K562 (cell line): Measurements from ENCODE around the gene SCAMP3. TPM values are rescaled to one million over a fixed set of nuclear protein-coding genes. Genes with fewer than 3 reads are reported as not detected.

Source experiments
- ARID3A ChIP-seq: IDR thresholded peaks from 2 replicates; pipeline ENCODE4 v1.6.1; 2012; ENCODE audit warnings: low read depth, low read length, improper control_type of control experiment, borderline replicate concordance
- E2F1 ChIP-seq: sonication (generic); formaldehyde crosslinking; IDR thresholded peaks from 2 replicates; pipeline ENCODE4 v1.8.1; 2023; ENCODE audit warnings: mild to moderate bottlenecking, missing genetic modification reagents, moderate library complexity
- KAT7 ChIP-seq: sonication (generic); formaldehyde crosslinking; IDR thresholded peaks from 2 replicates; pipeline ENCODE4 v1.8.0; 2022; ENCODE audit warnings: missing genetic modification reagents, mild to moderate bottlenecking, borderline replicate concordance
- KHSRP ChIP-seq: fragments of 450-650 bp; IDR thresholded peaks from 2 replicates; pipeline ENCODE4 v1.6.1; 2017
- MIER1 ChIP-seq: fragments of 450-650 bp; IDR thresholded peaks from 2 replicates; pipeline ENCODE4 v1.6.1; 2016; ENCODE audit warnings: antibody characterized with exemption, mild to moderate bottlenecking, low read depth
- MTA3 ChIP-seq: fragments of 450-650 bp; formaldehyde crosslinking; IDR thresholded peaks from 2 replicates; pipeline ENCODE4 v1.6.1; 2017; ENCODE audit warnings: mild to moderate bottlenecking, borderline replicate concordance
- NR2C2 ChIP-seq, 2 experiments: fragments of 200-800 bp in 1 of 2; sonication (Bioruptor generic) in 1 of 2; sonication (generic) in 1 of 2; formaldehyde crosslinking in 1 of 2; IDR thresholded peaks; 2 replicates each; pipeline versions ENCODE4 v1.6.1 to v1.8.0; 2016 to 2022; ENCODE audit warnings: mild to moderate bottlenecking in 1 of 2, missing compliant biosample characterization in 1 of 2, missing genetic modification characterization in 1 of 2, missing genetic modification reagents in 1 of 2
- POLR2B ChIP-seq: fragments of 450-650 bp; IDR thresholded peaks from 2 replicates; pipeline ENCODE4 v1.6.1; 2018; ENCODE audit warnings: low read depth; ENCODE audit not compliant: partially characterized antibody
- RBBP5 ChIP-seq: fragments of 200-600 bp; sonication (generic); IDR thresholded peaks from 2 replicates; pipeline ENCODE4 v1.6.1; 2012; ENCODE audit warnings: borderline replicate concordance, mild to moderate bottlenecking, low read length, control low read depth, inconsistent platforms; ENCODE audit not compliant: insufficient read depth, poor library complexity, severe bottlenecking
- RFX7 ChIP-seq: fragments of 250-450 bp; sonication (Bioruptor Pico); IDR thresholded peaks from 2 replicates; pipeline ENCODE4 v1.5.1; 2021; ENCODE audit warnings: mild to moderate bottlenecking
- SETDB1 ChIP-seq: IDR thresholded peaks from one replicate; pipeline ENCODE4 v1.6.1; 2012; ENCODE audit warnings: low read length, control low read depth, inconsistent platforms
- SOX6 ChIP-seq: fragments of 450-650 bp; IDR thresholded peaks from 2 replicates; pipeline ENCODE4 v1.6.1; 2014; ENCODE audit warnings: mild to moderate bottlenecking
- ZNF780A ChIP-seq: fragments of 250-450 bp; sonication (Bioruptor Pico); IDR thresholded peaks from 2 replicates; pipeline ENCODE4 v1.5.0; 2021; ENCODE audit warnings: mild to moderate bottlenecking
- ZNF785 ChIP-seq: fragments of 250-450 bp; sonication (Bioruptor Pico); IDR thresholded peaks from 2 replicates; pipeline ENCODE4 v1.4.0; 2020; ENCODE audit warnings: mild to moderate bottlenecking
- polyA plus RNA-seq, 8 experiments: library from polyadenylated mRNA; depleted of rRNA in 4 of 8; stranded (reverse) in 5 of 8; unstranded in 3 of 8; fragments of >200 nt; fragmentation: Nextera tagmentation in 2 of 8; fragmentation: Illumina TruSeq in 1 of 8; extraction: Ambion mirVana in 2 of 8; extraction: Trizol in 1 of 8; gene quantifications; 2 replicates each; pipeline versions ENCODE4 v1.2.1 to v1.2.3, GENCODE V29; 2011 to 2014; ENCODE audit warnings: inconsistent platforms in 1 of 8, missing spikeins in 1 of 8
- total RNA-seq, 7 experiments: library from RNA; depleted of rRNA in 6 of 7; stranded (reverse); fragments of >200 nt in 6 of 7; fragmentation: Illumina TruSeq in 2 of 7; extraction: Trizol in 2 of 7; gene quantifications; 2 replicates each; pipeline versions ENCODE4 v1.2.1 to v1.2.3, GENCODE V29; 2011 to 2021; ENCODE audit warnings: low replicate concordance in 1 of 7
- TF ChIP-seq, protein P1 (sequence below): fragments of 250-450 bp; sonication (Bioruptor Pico); IDR thresholded peaks from 2 replicates; pipeline ENCODE4 v1.5.0; 2021; ENCODE audit warnings: mild to moderate bottlenecking, borderline replicate concordance
- TF ChIP-seq, protein P2 (sequence below): sonication (generic); formaldehyde crosslinking; IDR thresholded peaks from 2 replicates; pipeline ENCODE4 v1.8.0; 2022; ENCODE audit warnings: mild to moderate bottlenecking, missing genetic modification reagents, borderline replicate concordance

The SCAMP3 gene
- total and polyA plus RNA-seq, 9 of the 15 experiments (the other 6 are each of a cell fraction or from before 2014, with no cell fraction given) = 14.2 to 131 (median 86.1) TPM

GRCh38 chr1:155209312-155209721 lies 52.8 kb downstream of the SCAMP3 start (continued):
- TF ChIP-seq KAT7 (CRISPR knock-in tag) = peak; percentile 55; the same call in 1 of the 2 replicates
- no peak for TF ChIP-seq E2F1
- no peak for TF ChIP-seq ZNF780A
- TF ChIP-seq KHSRP = no peak
- TF ChIP-seq SETDB1 = no peak
- TF ChIP-seq ZNF785 (CRISPR knock-in tag) = no peak
- no peak for TF ChIP-seq SOX6
- TF ChIP-seq POLR2B = no peak
- TF ChIP-seq, protein P1, sequence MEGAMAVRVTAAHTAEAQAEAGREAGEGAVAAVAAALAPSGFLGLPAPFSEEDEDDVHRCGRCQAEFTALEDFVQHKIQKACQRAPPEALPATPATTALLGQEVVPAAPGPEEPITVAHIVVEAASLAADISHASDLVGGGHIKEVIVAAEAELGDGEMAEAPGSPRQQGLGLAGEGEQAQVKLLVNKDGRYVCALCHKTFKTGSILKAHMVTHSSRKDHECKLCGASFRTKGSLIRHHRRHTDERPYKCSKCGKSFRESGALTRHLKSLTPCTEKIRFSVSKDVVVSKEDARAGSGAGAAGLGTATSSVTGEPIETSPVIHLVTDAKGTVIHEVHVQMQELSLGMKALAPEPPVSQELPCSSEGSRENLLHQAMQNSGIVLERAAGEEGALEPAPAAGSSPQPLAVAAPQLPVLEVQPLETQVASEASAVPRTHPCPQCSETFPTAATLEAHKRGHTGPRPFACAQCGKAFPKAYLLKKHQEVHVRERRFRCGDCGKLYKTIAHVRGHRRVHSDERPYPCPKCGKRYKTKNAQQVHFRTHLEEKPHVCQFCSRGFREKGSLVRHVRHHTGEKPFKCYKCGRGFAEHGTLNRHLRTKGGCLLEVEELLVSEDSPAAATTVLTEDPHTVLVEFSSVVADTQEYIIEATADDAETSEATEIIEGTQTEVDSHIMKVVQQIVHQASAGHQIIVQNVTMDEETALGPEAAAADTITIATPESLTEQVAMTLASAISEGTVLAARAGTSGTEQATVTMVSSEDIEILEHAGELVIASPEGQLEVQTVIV (CRISPR knock-in tag) = no peak
- no peak for TF ChIP-seq ARID3A
- no peak; the same call in 1 of the 2 replicates for TF ChIP-seq NR2C2 (CRISPR knock-in tag; IDR thresholded peaks at IDR 0.05)
- peak; percentile 96 for TF ChIP-seq NR2C2 (tag; IDR thresholded peaks at IDR 0.05)
- no peak for TF ChIP-seq MIER1
- no peak for TF ChIP-seq RFX7 (CRISPR knock-in tag)
- peak; percentile 86 for TF ChIP-seq RBBP5
- TF ChIP-seq MTA3 = no peak
- TF ChIP-seq, protein P2, sequence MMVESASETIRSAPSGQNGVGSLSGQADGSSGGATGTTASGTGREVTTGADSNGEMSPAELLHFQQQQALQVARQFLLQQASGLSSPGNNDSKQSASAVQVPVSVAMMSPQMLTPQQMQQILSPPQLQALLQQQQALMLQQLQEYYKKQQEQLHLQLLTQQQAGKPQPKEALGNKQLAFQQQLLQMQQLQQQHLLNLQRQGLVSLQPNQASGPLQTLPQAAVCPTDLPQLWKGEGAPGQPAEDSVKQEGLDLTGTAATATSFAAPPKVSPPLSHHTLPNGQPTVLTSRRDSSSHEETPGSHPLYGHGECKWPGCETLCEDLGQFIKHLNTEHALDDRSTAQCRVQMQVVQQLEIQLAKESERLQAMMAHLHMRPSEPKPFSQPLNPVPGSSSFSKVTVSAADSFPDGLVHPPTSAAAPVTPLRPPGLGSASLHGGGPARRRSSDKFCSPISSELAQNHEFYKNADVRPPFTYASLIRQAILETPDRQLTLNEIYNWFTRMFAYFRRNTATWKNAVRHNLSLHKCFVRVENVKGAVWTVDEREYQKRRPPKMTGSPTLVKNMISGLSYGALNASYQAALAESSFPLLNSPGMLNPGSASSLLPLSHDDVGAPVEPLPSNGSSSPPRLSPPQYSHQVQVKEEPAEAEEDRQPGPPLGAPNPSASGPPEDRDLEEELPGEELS (CRISPR knock-in tag) = no peak
